ENCODE data around the gene MKX.

- TF ChIP-seq POLR2A (conservative IDR thresholded peaks at IDR 0.05) (no peak), SIN3A (IDR thresholded peaks at IDR 0.05; ENCODE audit: borderline replicate concordance in 2 of 2, control insufficient read depth in 1 of 2, low read depth in 2 of 2, low read length in 2 of 2) (no peak), CTCF (IDR thresholded peaks at IDR 0.05 in 2 of 3, conservative IDR thresholded peaks at IDR 0.05 in 1 of 3; ENCODE audit: insufficient read depth in 2 of 3, low read depth in 1 of 3, low read length in 3 of 3) (no peak), SRF (CRISPR knock-in tag; IDR thresholded peaks at IDR 0.05) (no peak), POLR2AphosphoS5 (IDR thresholded peaks at IDR 0.05; ENCODE audit: control insufficient read depth, insufficient read depth, low read depth, low read length) (no peak), LARP7 (IDR thresholded peaks at IDR 0.05) (no peak), OTX1 (CRISPR knock-in tag; IDR thresholded peaks at IDR 0.05) (no peak), HDAC6 (IDR thresholded peaks at IDR 0.05; ENCODE audit: low read depth, low read length) (no peak), ETV5 (CRISPR knock-in tag; IDR thresholded peaks at IDR 0.05; ENCODE audit: low read depth) (no peak), EGR1 (conservative IDR thresholded peaks at IDR 0.05) (no peak), ATF6 (CRISPR knock-in tag; IDR thresholded peaks at IDR 0.05) (no peak), TARDBP (IDR thresholded peaks at IDR 0.05) (no peak), CREB3 (tag; conservative IDR thresholded peaks at IDR 0.05; ENCODE audit: low read depth) (no peak), USF2 (CRISPR knock-in tag; IDR thresholded peaks at IDR 0.05) (no peak)
Observed at GRCh38 chr10:27695088-27695487, 50.5 kb downstream of the MKX start.
